ENCODE results near the gene C2CD2L. TPM values are rescaled to one million over a fixed set of nuclear protein-coding genes. Genes with fewer than 3 reads are reported as not detected.
A peak's percentile ranks its signal among the peaks of the same experiment; 100 is the strongest.

Gene C2CD2L
- total RNA-seq, 1 experiment from 2014 or later: 16.8 TPM

DNA sequence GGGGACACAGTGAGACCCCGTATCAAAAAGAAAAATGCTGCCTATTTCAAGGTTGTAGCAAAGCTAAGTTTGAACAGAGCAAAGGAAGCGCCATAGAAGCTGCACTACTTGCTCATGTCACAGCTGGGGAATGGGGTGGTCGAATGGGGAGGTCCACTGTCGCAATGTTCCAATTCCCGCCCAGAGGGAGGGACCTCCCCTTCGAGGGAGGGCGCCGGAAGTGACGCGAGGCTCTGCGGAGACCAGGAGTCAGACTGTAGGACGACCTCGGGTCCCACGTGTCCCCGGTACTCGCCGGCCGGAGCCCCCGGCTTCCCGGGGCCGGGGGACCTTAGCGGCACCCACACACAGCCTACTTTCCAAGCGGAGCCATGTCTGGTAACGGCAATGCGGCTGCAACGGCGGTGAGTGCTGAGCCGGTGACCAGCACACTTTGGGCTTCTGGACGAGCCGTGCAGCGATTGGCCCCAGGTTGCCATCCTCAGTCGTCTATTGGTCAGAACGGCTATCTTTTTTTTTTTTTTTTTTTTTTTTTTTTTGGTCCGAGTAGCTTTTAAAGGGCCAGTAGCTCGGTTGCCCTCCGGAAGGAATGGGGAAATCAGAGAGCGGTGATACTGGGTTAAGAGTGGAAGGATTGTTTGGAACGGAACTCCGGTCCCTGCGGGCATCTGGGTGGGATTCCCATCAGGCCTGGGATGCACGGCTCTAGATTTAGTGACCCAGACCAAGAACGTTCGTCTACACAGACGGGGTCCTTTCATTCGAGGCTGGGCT, 22.3 kb upstream of the C2CD2L start, which contains the start of gene HMBS:
Gene HMBS, plus strand, starts transcription at position 219 of the 774 bp plus-strand sequence. Its CDS starts 153 bp downstream, at position 372.
- ChIA-PET POLR2A (ENCODE audit: unreplicated experiment) (interaction anchor here (0.6 to 1.9 kb wide), 9 partner anchors 11 to 222 kb away, joined by 3 to 34 read pairs (median 3); partner anchors contain the start of genes DPAGT1 and VPS11), CTCF (interaction anchor here (0.6 kb wide), 2 partner anchors 10 to 36 kb away, joined by 3 to 6 read pairs; partner anchors contain the start of gene HINFP)
- H3K4me2 ChIP-seq (ENCODE audit: low read length): peak within 1 kb of the TSS; percentile 91
- ATAC-seq (peak; percentile 91), DNase-seq (peak; percentile 98)
- H3K36me3 ChIP-seq (ENCODE audit: low read depth, low read length): peaks cover 23% of the 10 kb centered on the region
- BruUV-seq (replicated peaks): TSS peak; percentile 93
- H3K4me1 ChIP-seq (ENCODE audit: insufficient read depth, low read length): peaks cover 23% of the 10 kb centered on the region
- no peaks in the 10 kb centered on the region for H3K27me3 ChIP-seq (ENCODE audit: low read length)
- H3K27ac ChIP-seq (ENCODE audit: low read length): peak within 1 kb of the TSS; percentile 80
- peak within 1 kb of the TSS; percentile 68 for H2AFZ ChIP-seq (ENCODE audit: low read length)
- no peaks in the 10 kb centered on the region for H3K9me2 ChIP-seq (replicated peaks; ENCODE audit: low read length)
- peaks cover 25% of the 10 kb centered on the region for H3K79me2 ChIP-seq (ENCODE audit: low read length)
- peak within 1 kb of the TSS; percentile 86 for H3K9ac ChIP-seq (ENCODE audit: low read length)
- H3F3A ChIP-seq (ENCODE audit: low read length, unreplicated experiment): no peaks in the 10 kb centered on the region
- H3K9me3 ChIP-seq (ENCODE audit: low read length): no peaks in the 10 kb centered on the region
- intact Hi-C loops (cut with micrococcal nuclease): loop anchor here (2.0 kb wide), 1 partner anchor 16 kb away; the partner anchor contains the start of gene DPAGT1
- no peaks in the 10 kb centered on the region for H4K20me1 ChIP-seq (ENCODE audit: low read length)
- TF ChIP-seq, protein P1, sequence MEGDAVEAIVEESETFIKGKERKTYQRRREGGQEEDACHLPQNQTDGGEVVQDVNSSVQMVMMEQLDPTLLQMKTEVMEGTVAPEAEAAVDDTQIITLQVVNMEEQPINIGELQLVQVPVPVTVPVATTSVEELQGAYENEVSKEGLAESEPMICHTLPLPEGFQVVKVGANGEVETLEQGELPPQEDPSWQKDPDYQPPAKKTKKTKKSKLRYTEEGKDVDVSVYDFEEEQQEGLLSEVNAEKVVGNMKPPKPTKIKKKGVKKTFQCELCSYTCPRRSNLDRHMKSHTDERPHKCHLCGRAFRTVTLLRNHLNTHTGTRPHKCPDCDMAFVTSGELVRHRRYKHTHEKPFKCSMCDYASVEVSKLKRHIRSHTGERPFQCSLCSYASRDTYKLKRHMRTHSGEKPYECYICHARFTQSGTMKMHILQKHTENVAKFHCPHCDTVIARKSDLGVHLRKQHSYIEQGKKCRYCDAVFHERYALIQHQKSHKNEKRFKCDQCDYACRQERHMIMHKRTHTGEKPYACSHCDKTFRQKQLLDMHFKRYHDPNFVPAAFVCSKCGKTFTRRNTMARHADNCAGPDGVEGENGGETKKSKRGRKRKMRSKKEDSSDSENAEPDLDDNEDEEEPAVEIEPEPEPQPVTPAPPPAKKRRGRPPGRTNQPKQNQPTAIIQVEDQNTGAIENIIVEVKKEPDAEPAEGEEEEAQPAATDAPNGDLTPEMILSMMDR (conservative IDR thresholded peaks at IDR 0.05; ENCODE audit: low read depth, low read length): no peak
- TF ChIP-seq EZH2phosphoT487 (IDR thresholded peaks at IDR 0.05; ENCODE audit: borderline replicate concordance, low read length) (no peak), EZH2 (IDR thresholded peaks at IDR 0.05; ENCODE audit: low read length, unreplicated experiment) (no peak)
- peak within 1 kb of the TSS; percentile 80 for H3K4me3 ChIP-seq (ENCODE audit: low read length)

- no peaks in the 10 kb centered on the region for H3K27me3 ChIP-seq (ENCODE audit: low read length)
- DNase-seq (no peak), ATAC-seq (peak; percentile 10)
- TF ChIP-seq, protein P1 (conservative IDR thresholded peaks at IDR 0.05; ENCODE audit: low read depth, low read length): no peak
- TF ChIP-seq EZH2 (IDR thresholded peaks at IDR 0.05; ENCODE audit: low read length, unreplicated experiment) (no peak), EZH2phosphoT487 (IDR thresholded peaks at IDR 0.05; ENCODE audit: borderline replicate concordance, low read length) (no peak)
- intact Hi-C loops (cut with micrococcal nuclease): loop anchor here (2.0 kb wide), 1 partner anchor 15 kb away; the partner anchor contains the start of gene DPAGT1
- H3K79me2 ChIP-seq (ENCODE audit: low read length): peaks cover 25% of the 10 kb centered on the region
- peaks cover 23% of the 10 kb centered on the region for H3K4me1 ChIP-seq (ENCODE audit: insufficient read depth, low read length)
- POLR2A ChIA-PET (ENCODE audit: unreplicated experiment): interaction anchor here (0.6 to 1.9 kb wide), 6 partner anchors 10 to 222 kb away, joined by 3 to 34 read pairs (median 4); partner anchors contain the start of genes DPAGT1 and VPS11
- no peaks in the 10 kb centered on the region for H3F3A ChIP-seq (ENCODE audit: low read length, unreplicated experiment)
- H3K36me3 ChIP-seq (ENCODE audit: low read depth, low read length): peaks cover 19% of the 10 kb centered on the region
- H3K9me2 ChIP-seq (replicated peaks; ENCODE audit: low read length): no peaks in the 10 kb centered on the region
- TSS peak; percentile 81 for BruUV-seq (replicated peaks)
- CTCF ChIA-PET: interaction anchor here (0.6 kb wide), 1 partner anchor 36 kb away, joined by 6 read pairs; the partner anchor contains the start of gene HINFP
- H4K20me1 ChIP-seq (ENCODE audit: low read length): no peaks in the 10 kb centered on the region
- H3K9ac ChIP-seq (ENCODE audit: low read length): peak overlapping the region; percentile 86
- H3K4me3 ChIP-seq (ENCODE audit: low read length): peak overlapping the region; percentile 80
- peak overlapping the region; percentile 80 for H3K27ac ChIP-seq (ENCODE audit: low read length)
- peak overlapping the region; percentile 68 for H2AFZ ChIP-seq (ENCODE audit: low read length)
- H3K4me2 ChIP-seq (ENCODE audit: low read length): peak overlapping the region; percentile 91
- H3K9me3 ChIP-seq (ENCODE audit: low read length): no peaks in the 10 kb centered on the region
These were observed 21.7 kb upstream of the C2CD2L start for GRCh38 chr11:119085437-119085847.

All from PC-3 (cell line).